Brain microvascular endothelial cell (primary cell): ENCODE data around the gene SLC13A1.

Source experiments
- DNase-seq: peaks from one replicate; pipeline ENCODE4 v3.0.0-alpha.2; 2020
- H3K27ac ChIP-seq: fragments of 250-450 bp; sonication (Bioruptor Pico); 2 replicates; pipeline ENCODE4 v1.5.1; 2020; ENCODE audit warnings: mild to moderate bottlenecking, moderate library complexity
- H3K27me3 ChIP-seq: fragments of 250-450 bp; sonication (Bioruptor Pico); replicated peaks from 2 replicates; pipeline ENCODE4 v1.5.1; 2020; ENCODE audit warnings: mild to moderate bottlenecking
- H3K36me3 ChIP-seq: fragments of 250-450 bp; sonication (Bioruptor Pico); replicated peaks from 2 replicates; pipeline ENCODE4 v1.5.1; 2020; ENCODE audit warnings: mild to moderate bottlenecking
- H3K4me3 ChIP-seq: 2 replicates; pipeline ENCODE4 v1.5.1; 2011; ENCODE audit warnings: low read depth, mild to moderate bottlenecking, control low read depth, low read length, moderate library complexity
- CTCF ChIP-seq: IDR thresholded peaks from 2 replicates; pipeline ENCODE4 v1.5.1; 2011; ENCODE audit warnings: low read depth, mild to moderate bottlenecking, moderate library complexity, low read length, control low read depth, inconsistent platforms; ENCODE audit errors: missing control alignments
- in situ Hi-C: cut with HindIII; loops from 2 replicates; pipeline ENCODE4 v1.10.0; 2017; ENCODE audit warnings: low sequenced_read_pairs, low pct_ligation_motif_present

The SLC13A1 gene

GRCh38 chr7:123135960-123136359 lies 63.8 kb downstream of the SLC13A1 start:
- TF ChIP-seq CTCF, result no peak
- in situ Hi-C loops, result no loop called here
- no peak overlapping the region for H3K4me3 ChIP-seq
- DNase-seq, result no peak
- H3K36me3 ChIP-seq, result no peaks in the 10 kb centered on the region
- no peaks in the 10 kb centered on the region for H3K27me3 ChIP-seq
- H3K27ac ChIP-seq, result no peak overlapping the region

GRCh38 chr7:123133924-123134323 lies 65.8 kb downstream of the SLC13A1 start:
- DNase-seq, result no peak
- Histone ChIP-seq H3K4me3 (no peak overlapping the region), H3K27me3 (no peaks in the 10 kb centered on the region), H3K36me3 (no peaks in the 10 kb centered on the region), H3K27ac (no peak overlapping the region)
- no peak for TF ChIP-seq CTCF
- in situ Hi-C loops, result no loop called here

GRCh38 chr7:123131961-123132360 lies 67.8 kb downstream of the SLC13A1 start:
- no peak for DNase-seq
- no peak overlapping the region for H3K27ac ChIP-seq
- H3K27me3 ChIP-seq, result no peaks in the 10 kb centered on the region
- no peak overlapping the region for H3K4me3 ChIP-seq
- in situ Hi-C loops, result no loop called here
- H3K36me3 ChIP-seq, result no peaks in the 10 kb centered on the region
- TF ChIP-seq CTCF, result no peak

GRCh38 chr7:123131556-123131955 lies 68.2 kb downstream of the SLC13A1 start:
- TF ChIP-seq CTCF, result no peak
- in situ Hi-C loops, result no loop called here
- Histone ChIP-seq H3K36me3 (no peaks in the 10 kb centered on the region), H3K4me3 (no peak overlapping the region), H3K27ac (no peak overlapping the region), H3K27me3 (no peaks in the 10 kb centered on the region)
- DNase-seq, result no peak

GRCh38 chr7:123131140-123131539 lies 68.6 kb downstream of the SLC13A1 start:
- Histone ChIP-seq H3K27me3 (no peaks in the 10 kb centered on the region), H3K4me3 (no peak overlapping the region), H3K27ac (no peak overlapping the region), H3K36me3 (no peaks in the 10 kb centered on the region)
- DNase-seq, result no peak
- TF ChIP-seq CTCF, result no peak
- in situ Hi-C loops, result no loop called here

GRCh38 chr7:123126691-123127090 lies 73.1 kb downstream of the SLC13A1 start:
- no peak for TF ChIP-seq CTCF
- no peak overlapping the region for H3K27ac ChIP-seq
- no peaks in the 10 kb centered on the region for H3K27me3 ChIP-seq
- H3K36me3 ChIP-seq, result no peaks in the 10 kb centered on the region
- no peak for DNase-seq
- in situ Hi-C loops, result no loop called here
- H3K4me3 ChIP-seq, result no peak overlapping the region
